ENCODE results near the gene GFOD1. TPM values are rescaled to one million over a fixed set of nuclear protein-coding genes. Genes with fewer than 3 reads are reported as not detected.
"Not testable (repeated sequence)": the region's sequence is repeated elsewhere in the genome, so short reads cannot be mapped to it uniquely, and the experiment has no call there.

Gene GFOD1
- total RNA-seq, 4 donors from 2014 or later: 16.1 to 30.7 (median 22.9) TPM

DNA sequence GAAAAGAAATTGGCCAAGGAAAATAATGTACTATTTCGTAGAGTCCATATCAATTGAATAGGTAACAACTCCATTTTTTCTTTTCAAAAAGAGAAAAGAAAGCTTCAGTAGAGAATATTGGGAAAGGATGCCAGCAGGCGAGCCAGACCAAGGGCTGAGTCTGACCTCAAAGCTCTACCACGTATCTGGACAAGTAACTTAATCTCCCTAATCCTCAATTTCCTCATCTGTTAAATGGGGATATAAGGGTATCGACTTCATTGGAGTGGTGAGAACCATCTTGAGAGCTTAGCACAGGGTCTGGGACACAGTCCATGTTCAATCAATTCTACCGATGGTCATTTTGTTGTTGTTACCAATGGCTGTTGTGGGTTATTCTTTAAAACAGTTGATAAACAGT is 95.9 kb downstream of the GFOD1 start:
- H3K27me3 ChIP-seq: no peaks in the 10 kb centered on the region
- H3K36me3 ChIP-seq: no peaks in the 10 kb centered on the region
- H3K4me1 ChIP-seq: peaks cover 11 to 19% (median 19%) of the 10 kb centered on the region in 3 donors
- no peak overlapping the region for H3K4me3 ChIP-seq
- intact Hi-C loops (cut with DNase I): no loop called here
- no peak for TF ChIP-seq POLR2A (IDR thresholded peaks at IDR 0.05)
- TF ChIP-seq, protein P1, sequence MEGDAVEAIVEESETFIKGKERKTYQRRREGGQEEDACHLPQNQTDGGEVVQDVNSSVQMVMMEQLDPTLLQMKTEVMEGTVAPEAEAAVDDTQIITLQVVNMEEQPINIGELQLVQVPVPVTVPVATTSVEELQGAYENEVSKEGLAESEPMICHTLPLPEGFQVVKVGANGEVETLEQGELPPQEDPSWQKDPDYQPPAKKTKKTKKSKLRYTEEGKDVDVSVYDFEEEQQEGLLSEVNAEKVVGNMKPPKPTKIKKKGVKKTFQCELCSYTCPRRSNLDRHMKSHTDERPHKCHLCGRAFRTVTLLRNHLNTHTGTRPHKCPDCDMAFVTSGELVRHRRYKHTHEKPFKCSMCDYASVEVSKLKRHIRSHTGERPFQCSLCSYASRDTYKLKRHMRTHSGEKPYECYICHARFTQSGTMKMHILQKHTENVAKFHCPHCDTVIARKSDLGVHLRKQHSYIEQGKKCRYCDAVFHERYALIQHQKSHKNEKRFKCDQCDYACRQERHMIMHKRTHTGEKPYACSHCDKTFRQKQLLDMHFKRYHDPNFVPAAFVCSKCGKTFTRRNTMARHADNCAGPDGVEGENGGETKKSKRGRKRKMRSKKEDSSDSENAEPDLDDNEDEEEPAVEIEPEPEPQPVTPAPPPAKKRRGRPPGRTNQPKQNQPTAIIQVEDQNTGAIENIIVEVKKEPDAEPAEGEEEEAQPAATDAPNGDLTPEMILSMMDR (IDR thresholded peaks at IDR 0.05): no peak
- DNase-seq: no peak
- H3K9me3 ChIP-seq: no peaks in the 10 kb centered on the region
- 85% methylated on average over 5 of the region's 5 CpGs for WGBS, 2 donors
- no peak overlapping the region for H3K27ac ChIP-seq

DNA sequence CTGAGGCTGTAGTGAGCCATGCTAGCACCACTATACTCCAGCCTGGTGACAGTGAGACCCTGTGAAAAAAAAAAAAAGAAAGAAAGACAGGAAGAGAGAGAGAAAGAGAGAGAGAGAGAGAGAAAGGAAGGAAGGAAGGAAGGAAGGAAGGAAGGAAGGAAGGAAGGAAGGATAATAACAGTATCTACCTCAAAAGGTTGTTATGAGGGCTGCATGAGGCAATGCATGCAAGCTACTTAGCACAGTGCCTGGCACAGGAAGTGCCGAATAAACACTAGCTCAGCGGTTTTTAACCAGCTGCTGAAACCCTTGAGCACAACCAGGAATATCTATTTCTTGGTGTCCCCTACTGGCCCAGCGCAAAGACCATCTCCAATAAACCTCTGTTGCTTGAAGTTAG is 96.7 kb downstream of the GFOD1 start:
- Histone ChIP-seq H3K27me3 (no peaks in the 10 kb centered on the region), H3K36me3 (no peaks in the 10 kb centered on the region), H3K4me1 (peaks cover 8 to 12% (median 11%) of the 10 kb centered on the region in 3 donors), H3K9me3 (no peaks in the 10 kb centered on the region), H3K27ac (no peak overlapping the region), H3K4me3 (no peak overlapping the region)
- TF ChIP-seq, protein P1 (IDR thresholded peaks at IDR 0.05): no peak
- TF ChIP-seq POLR2A (IDR thresholded peaks at IDR 0.05): no peak
- 37 to 67% methylated on average over 3 of the region's 3 CpGs for WGBS, 2 donors
- DNase-seq: no peak
- intact Hi-C loops (cut with DNase I): no loop called here

DNA sequence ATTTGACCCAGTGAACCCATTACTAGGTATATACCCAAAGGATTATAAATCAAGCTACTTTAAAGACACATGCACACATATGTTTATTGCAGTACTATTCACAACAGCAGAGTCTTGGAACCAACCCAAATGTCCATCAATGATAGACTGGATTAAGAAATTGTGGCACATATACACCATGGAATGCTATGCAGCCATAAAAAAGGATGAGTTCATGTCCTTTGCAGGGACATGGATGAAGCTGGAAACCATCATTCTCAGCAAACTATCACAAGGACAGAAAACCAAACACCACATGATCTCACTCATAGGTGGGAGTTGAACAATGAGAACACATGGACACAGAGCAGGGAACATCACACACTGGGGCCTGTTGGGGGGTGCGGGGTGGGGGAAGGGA is 98.2 kb downstream of the GFOD1 start:
- H3K36me3 ChIP-seq; intact Hi-C loops (cut with DNase I); H3K4me3 ChIP-seq; H3K27ac ChIP-seq; H3K27me3 ChIP-seq; H3K9me3 ChIP-seq; DNase-seq: not testable (repeated sequence)
- 100% methylated on average over 1 of the region's 1 CpG for WGBS, 2 donors
- peaks cover 0 to 14% (median 2%) of the 10 kb centered on the region in 3 donors for H3K4me1 ChIP-seq

DNA sequence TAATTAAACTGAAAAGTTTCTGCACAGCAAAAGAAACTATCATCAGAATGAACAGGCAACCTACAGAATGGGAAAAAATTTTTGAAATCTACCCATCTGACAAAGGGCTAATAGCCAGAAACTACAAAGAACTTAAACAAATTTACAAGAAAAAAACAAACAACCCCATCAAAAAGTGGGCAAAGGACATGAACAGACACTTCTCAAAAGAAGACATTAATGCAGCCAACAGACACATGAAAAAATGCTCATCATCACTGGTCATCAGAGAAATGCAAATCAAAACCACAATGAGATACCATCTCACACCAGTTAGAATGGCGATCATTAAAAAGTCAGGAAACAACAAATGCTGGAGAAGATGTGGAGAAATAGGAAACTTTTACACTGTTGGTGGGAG is 98.6 kb downstream of the GFOD1 start:
- DNase-seq; H3K27ac ChIP-seq; H3K36me3 ChIP-seq; H3K4me3 ChIP-seq; H3K27me3 ChIP-seq; intact Hi-C loops (cut with DNase I); H3K9me3 ChIP-seq: not testable (repeated sequence)
- H3K4me1 ChIP-seq: peaks cover 5 to 19% (median 6%) of the 10 kb centered on the region in 3 donors
- WGBS, 2 donors: 95 to 100% methylated on average over 1 of the region's 1 CpG

DNA sequence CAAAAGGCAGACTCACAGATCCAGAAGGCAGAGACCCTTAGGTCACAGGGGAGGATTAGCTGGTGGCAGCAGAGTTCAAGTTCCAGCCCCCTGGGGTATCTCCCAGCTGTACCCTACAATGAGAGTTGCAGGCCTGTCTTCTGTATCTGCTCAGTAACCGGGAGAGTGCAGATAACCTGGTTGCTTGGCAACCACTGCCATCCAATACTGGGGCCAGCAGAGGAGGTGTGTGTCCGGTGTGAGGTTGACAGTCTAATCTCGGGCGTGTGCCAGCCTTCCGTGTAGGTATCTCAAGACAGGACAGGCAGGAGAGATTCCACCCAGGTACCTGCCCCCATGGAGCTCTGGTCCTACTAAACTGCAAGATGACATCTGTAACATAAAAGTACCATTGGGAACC is 102.4 kb downstream of the GFOD1 start:
- no peak for DNase-seq
- Histone ChIP-seq H3K4me1 (peaks cover 5 to 54% (median 20%) of the 10 kb centered on the region in 3 donors), H3K36me3 (no peaks in the 10 kb centered on the region), H3K27ac (peak overlapping the region in 3 of 4 donors; percentile 67 to 80 (median 70)), H3K4me3 (no peak overlapping the region), H3K9me3 (no peaks in the 10 kb centered on the region), H3K27me3 (no peaks in the 10 kb centered on the region)
- 32 to 57% methylated on average over 3 to 5 of the region's 5 CpGs for WGBS, 2 donors
- intact Hi-C loops (cut with DNase I): no loop called here
- TF ChIP-seq, protein P1 (IDR thresholded peaks at IDR 0.05): no peak
- no peak for TF ChIP-seq POLR2A (IDR thresholded peaks at IDR 0.05)

DNA sequence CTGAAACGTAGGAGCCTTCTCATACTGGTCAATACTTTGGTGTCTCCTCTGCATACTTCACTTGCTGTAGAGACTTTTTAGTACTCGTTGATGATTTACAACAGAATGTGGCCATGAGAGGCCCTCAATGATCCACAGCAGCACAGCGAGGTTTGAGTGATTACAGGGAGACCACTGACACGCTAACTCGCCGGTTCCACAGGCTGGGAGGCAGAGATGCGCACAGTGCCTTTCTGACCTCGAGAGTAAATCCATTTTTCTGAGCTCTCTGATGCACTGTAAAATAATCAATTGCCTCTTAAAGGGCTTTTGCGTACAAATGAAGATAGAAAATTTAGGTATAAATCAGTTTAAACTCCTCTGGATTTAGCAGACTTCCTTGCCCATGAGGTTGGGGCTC is 102.9 kb downstream of the GFOD1 start:
- intact Hi-C loops (cut with DNase I): no loop called here
- 89 to 91% methylated on average over 9 of the region's 9 CpGs for WGBS, 2 donors
- peaks cover 5 to 57% (median 24%) of the 10 kb centered on the region in 3 donors for H3K4me1 ChIP-seq
- no peaks in the 10 kb centered on the region for H3K36me3 ChIP-seq
- DNase-seq: no peak
- no peak overlapping the region for H3K4me3 ChIP-seq
- H3K27me3 ChIP-seq: no peaks in the 10 kb centered on the region
- H3K27ac ChIP-seq: peak overlapping the region in 3 of 4 donors; percentile 67 to 80 (median 70)
- TF ChIP-seq POLR2A (IDR thresholded peaks at IDR 0.05): no peak
- TF ChIP-seq, protein P1 (IDR thresholded peaks at IDR 0.05): no peak
- no peaks in the 10 kb centered on the region for H3K9me3 ChIP-seq

Data from esophagus squamous epithelium (tissue), 5 donors.